HG03039 (cell line): ENCODE results near the gene BICRAL.
"Not testable (repeated sequence)": the region's sequence is repeated elsewhere in the genome, so short reads cannot be mapped to it uniquely, and the experiment has no call there.

Experiments
- ATAC-seq: cut with Tn5 transposase; IDR thresholded peaks from one replicate; pipeline ENCODE4 v1.9.1; 2021; ENCODE audit warnings: mild to moderate bottlenecking, moderate library complexity; ENCODE audit not compliant: unreplicated experiment

The BICRAL gene

GRCh38 chr6:42790549-42791181, 8.8 kb downstream of the BICRAL start:
- ATAC-seq = no peak

DNA sequence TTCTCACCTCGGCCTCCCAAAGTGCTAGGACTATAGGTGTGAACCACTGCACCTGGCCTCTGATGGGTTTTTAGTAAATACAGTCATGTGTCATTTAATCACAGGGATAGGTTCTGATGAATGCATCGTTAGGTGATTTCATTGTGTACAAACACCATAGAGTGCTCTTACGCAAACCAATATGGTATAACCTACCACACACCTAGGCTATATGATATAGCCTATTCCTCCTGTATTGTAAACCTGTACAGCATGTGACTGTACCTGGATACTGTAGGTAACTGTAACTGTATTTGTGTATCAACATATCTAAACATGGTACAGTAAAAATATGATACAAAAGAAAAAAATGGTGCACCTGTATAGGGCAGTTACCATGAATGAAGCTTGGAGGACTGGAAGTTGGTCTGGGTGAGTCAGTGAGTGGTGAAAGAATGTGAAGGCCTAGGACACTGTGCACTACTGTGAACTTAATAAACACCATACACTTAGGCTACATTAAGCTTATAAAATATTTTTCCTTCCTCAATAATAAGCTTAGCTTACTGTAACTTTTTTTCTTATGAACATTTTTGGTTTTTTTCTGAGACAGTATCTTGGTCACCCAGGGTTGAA, 10.0 kb downstream of the BICRAL start:
- no peak for ATAC-seq

- no peak for ATAC-seq
These were observed 13.8 kb downstream of the BICRAL start for GRCh38 chr6:42795651-42796050.

DNA sequence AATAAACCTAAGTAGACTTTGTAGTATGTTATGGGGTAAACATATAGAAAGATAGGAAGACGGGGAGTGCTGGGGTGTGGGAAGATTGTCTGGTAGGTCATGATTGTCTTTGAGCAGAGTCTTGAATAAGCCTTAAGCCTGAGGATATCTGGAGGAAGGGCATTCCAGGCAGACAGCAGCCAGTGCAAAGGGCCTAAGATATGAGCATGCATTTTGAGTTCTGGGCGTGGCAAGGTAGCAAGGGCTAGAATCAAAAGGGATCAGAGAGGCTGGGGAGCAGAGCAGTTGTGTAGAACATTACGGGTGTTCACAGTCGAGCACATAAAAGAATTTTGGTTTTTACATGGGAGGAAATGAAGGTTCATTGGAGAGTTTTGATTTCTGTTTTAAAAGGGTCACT, 14.3 kb downstream of the BICRAL start:
- ATAC-seq = no peak

DNA sequence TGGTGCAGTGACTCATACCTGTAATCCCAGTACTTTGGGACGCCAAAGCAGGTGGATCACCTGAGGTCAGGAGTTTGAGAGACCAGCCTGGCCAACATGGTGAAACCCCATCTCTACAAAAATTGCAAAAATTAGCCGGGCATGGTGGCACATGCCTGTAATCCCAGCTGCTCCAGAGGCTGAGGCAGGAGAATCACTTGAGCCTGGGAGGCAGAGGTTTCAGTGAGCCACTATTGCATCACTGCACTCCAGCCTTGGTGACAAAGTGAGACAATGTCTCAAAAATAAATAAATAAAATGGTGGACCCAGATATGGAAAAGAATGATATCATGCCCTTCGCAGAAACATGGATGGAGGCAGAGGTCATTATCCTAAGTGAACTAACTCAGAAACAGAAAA, 15.8 kb downstream of the BICRAL start:
- not testable (repeated sequence) for ATAC-seq

DNA sequence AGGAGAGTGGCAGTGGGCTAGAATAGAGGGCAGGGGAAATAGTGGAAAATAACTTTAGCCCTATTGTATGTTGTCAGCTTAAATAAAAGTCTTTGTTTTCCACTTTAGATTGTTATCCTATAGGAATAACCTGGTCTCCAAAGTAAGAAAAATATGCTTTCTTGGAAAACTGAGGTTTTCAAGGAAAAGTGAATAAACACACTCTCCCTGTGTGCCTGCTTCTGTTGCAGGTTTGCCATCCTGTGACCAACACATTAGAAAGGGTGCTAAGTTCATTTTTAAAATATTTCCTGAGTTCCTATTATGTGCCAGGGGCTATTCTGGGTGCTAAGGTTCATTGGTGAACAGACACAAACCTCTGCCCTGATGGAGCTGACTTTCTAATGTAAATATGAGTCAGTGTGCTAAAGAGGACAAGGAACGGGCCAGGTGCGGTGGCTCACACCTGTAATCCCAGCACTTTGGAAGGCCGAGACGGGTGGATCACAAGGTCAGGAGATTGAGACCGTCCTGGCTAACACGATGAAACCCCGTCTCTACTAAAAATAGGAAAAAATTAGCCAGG, 23.5 kb downstream of the BICRAL start:
- ATAC-seq = no peak

DNA sequence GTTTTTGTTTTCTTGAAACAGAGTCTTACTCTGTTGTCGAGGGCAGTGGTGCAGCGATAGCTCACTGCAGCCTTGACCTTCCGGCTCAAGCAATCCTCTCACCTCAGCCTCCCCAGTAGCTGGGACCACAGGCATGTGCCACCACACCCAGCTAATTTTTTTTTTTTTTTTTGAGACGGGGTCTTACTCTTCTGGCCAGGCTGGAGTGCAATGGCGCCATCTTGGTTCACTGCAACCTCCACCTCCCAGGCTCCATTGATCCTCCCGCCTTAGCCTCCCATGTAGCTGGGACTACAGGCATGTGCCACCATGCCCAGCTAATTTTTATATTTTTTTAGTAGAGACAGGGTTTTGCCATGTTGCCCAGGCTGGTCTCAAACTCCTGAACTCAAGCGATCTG, 24.5 kb downstream of the BICRAL start:
- not testable (repeated sequence) for ATAC-seq

GRCh38 chr6:42808492-42809483, 26.9 kb downstream of the BICRAL start:
- ATAC-seq = no peak

DNA sequence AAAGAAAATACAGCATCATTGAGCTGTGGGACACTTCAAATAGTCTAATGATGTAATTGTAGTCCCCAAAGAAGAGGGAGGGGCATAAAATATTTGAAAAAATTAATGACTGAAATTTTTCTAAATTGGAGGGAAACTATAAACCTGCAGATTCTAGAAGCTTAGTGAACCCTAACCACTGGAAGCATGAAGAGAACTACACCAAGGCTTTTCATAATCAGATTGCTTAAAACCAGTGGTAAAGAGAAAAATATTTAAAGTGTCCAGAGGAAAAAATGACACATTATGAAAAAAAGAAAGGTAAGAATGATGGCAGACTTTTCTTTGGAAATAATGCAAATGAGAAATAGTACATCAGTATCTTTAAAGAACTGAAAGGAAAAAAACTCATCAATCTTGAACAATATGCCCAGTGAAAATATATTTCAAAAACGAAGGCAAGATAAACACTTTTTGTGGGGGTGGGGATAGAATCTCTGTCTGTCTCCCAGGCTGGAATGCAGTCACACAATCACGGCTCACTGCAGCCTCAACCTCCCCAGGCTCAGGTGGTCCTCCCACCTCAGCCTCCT, 31.3 kb downstream of the BICRAL start:
- no peak for ATAC-seq

DNA sequence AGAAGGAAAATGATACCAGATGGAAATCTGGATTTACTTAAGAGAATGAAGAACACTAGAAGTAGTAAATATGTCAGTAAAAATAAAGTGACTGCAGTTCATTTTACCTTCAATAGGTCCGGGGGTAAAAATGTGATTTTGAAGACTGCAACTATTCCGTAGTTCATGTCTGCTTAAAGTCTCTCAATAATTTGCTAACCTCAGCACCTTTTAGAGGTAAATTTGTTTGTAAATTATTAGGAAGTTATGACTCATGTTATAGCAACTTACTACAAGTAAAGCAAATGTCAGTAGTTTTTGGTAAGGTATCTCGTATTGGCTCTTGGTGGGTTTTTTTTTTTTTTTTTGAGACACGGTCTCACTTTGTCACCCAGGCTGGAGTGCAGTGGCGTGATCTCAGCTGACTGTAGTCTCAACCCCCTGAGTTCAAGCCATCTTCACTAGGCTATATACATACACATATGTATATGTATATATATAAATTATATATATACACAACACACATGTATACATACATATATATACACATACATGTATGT, 32.1 kb downstream of the BICRAL start:
- ATAC-seq = no peak

DNA sequence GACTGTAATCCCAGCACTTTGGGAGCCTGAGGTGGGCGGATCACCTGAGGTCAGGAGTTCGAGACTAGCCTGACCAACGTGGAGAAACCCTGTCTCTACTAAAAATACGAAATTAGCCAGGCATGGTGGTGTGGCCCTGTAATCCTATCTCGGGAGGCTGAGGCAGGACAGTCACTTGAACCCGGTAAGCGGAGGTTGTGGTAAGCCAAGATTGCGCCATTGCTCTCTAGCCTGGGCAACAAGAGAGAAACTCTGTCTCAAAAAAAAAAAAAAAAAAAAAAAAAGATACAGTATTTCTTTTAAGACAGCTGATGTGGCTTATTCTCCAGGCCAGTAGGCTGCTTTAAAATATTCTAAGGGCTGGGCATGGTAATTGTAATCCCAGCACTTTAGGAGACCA, 33.9 kb downstream of the BICRAL start:
- not testable (repeated sequence) for ATAC-seq

DNA sequence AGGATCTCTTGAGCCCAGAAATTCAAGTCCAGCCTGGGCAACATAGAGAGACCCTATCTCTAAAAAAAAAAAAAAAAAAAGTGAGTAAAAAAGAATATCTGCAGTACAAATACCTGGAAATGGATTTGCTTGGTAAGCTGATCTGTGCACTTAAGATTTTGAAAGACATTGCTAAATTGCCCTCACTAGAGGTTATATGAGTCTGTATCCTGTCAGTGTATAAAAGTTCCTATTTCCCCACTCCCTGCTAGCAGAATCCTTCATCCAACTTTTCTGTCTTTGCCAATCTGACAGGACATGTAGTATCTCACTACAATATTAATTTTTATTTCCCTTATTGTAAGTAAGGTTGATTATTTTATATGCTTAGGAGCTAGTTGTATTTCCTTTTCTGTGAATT, 36.1 kb downstream of the BICRAL start:
- ATAC-seq = no peak

DNA sequence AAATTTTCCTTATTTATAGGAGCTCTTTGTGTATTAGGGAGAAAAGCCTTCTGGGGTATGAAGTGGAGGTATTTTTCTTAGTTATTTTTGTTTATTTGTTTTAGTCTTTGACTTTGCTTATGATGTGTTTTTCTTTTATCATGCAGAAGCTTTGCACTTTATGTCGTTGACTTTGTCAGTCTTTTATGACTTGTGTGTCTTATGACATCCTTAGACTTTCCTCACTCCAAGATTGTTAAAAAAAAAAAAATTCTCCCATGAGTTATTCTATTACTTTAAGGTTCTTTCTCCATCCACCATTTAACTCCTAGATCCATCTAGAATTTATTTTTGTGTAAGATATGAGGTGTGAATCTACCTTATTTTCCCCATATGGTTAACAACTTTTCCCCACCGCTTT, 36.6 kb downstream of the BICRAL start:
- no peak for ATAC-seq

- ATAC-seq = no peak
These were observed 37.0 kb downstream of the BICRAL start for GRCh38 chr6:42818878-42819277.

GRCh38 chr6:42819803-42820511, 38.1 kb downstream of the BICRAL start:
- no peak for ATAC-seq

DNA sequence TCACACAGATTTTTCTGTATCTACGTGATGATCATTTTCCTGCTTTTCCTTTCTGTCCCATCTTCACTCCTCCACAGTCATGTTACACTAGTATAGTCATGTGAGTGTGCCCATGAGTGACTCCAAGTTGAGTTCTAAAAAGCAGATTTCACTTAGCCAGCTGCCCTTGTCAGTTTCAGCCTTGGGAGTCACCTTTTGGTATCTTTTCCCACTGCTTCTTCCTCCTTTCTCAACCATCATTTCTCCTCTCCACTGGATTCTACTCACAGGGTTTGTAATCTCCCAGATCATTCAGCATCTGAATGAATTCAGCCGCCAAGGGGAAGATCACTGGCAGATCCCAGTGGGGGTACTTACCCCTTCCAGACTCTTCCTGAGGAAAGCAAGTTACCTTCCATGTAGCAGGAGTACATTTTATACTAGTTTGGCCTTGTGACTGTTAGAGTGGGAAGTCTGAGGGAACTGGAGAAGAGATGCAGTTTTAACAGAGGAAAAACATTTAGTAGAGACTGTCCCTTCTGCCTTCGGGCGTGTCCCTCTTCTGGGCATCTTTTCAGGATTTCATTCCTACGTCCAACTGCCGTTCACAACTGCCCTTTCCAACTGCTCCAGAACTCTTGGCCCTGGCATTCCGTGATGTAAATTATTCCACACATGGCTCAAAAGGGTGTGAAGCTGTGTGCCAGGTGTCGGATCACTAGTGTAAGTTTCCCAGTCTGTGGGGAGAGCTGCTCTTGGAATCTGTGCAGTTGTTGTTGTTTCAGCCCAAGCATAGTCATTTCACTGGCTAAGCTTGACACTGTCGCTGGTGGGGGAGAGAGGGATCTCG, 38.9 kb downstream of the BICRAL start:
- ATAC-seq = no peak

- no peak for ATAC-seq
These were observed 39.5 kb downstream of the BICRAL start for GRCh38 chr6:42821341-42821668.

GRCh38 chr6:42821846-42822245, 40.0 kb downstream of the BICRAL start:
- ATAC-seq = no peak

DNA sequence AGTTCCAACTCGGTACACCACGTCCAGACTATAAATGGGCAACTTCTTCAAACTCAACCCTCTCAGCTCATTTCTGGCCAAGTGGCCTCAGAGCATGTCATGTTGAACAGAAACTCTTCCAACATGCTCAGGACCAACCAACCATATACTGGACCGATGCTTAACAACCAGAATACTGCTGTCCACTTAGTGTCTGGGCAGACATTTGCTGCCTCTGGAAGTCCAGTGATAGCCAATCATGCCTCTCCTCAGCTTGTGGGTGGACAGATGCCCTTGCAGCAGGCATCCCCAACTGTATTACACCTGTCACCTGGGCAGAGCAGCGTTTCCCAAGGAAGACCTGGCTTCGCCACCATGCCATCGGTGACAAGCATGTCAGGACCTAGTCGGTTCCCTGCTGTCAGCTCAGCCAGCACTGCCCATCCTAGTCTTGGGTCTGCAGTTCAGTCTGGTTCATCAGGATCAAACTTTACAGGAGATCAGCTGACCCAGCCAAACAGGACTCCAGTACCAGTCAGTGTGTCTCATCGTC, 47.8 kb downstream of the BICRAL start:
- ATAC-seq = no peak
